NCI-H82 treated with DMSO at 0.1 percent for 48 hours (cell line): Measurements from ENCODE around the gene MIER2.

Source experiments
- DNase-seq: peaks from one replicate; lab custom pipeline; 2025; ENCODE audit not compliant: unreplicated experiment; lab: John Stamatoyannopoulos, UW

Gene MIER2

GRCh38 chr19:379796-380195 is 35.2 kb upstream of the MIER2 start:
- DNase-seq: no peak

DNA sequence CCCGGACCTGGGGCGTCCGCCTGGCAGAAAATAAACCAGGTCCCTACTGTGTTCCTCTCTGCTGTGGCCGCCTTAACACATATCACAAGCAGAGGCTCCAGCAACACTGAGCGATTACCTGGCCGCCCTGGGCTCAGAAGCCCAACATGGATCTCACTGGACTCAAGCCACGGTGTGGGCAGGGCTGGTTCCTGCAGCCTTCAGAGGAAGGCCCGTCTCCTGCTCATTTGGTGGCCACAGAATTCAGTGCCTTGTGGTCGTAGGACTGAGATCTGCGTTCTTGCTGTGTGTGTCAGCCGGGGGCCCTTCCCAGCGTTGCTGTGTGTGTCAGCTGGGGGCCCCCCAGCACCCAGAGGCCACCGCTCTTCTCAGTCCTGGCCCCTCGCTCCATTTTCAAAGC is 34.1 kb upstream of the MIER2 start:
- DNase-seq: no peak

- no peak for DNase-seq
Measured at GRCh38 chr19:377801-378581, 33.4 kb upstream of the MIER2 start.

DNA sequence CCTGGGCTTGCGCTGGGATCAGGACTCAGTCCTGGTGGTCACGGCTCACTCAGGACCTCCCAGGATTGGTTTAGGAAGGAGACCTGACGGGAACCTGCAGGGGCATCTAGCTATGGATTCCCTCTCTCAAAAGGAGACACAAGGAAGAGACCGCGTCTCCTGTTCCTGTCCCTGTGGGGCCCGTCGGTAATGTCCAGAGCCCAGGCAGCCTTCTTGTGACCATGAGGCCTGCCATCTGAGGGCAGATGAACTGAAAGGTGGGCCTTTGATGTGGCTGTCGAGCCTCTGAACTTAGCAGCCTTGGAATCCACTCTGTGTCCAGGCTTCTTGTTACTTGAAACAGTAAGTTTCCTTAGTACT is 31.5 kb upstream of the MIER2 start:
- no peak for DNase-seq

- no peak for DNase-seq
Measured at GRCh38 chr19:375395-376110, 31.0 kb upstream of the MIER2 start.

DNA sequence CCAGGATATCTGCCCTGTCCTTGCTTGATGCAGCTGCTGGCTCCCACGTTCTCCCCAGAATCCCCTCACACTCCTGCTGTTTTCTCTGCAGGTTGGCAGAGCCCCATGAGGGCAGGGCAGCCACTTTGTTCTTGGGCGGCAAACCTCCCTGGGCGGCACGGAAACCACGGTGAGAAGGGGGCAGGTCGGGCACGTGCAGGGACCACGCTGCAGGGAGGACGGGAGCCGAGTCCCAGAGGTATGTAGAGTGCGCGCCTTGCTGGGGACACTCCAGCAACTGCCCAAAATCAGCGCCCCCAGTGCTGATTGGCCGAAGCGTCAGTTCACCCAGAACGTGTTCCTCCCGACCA is 30.3 kb upstream of the MIER2 start:
- DNase-seq: no peak

DNA sequence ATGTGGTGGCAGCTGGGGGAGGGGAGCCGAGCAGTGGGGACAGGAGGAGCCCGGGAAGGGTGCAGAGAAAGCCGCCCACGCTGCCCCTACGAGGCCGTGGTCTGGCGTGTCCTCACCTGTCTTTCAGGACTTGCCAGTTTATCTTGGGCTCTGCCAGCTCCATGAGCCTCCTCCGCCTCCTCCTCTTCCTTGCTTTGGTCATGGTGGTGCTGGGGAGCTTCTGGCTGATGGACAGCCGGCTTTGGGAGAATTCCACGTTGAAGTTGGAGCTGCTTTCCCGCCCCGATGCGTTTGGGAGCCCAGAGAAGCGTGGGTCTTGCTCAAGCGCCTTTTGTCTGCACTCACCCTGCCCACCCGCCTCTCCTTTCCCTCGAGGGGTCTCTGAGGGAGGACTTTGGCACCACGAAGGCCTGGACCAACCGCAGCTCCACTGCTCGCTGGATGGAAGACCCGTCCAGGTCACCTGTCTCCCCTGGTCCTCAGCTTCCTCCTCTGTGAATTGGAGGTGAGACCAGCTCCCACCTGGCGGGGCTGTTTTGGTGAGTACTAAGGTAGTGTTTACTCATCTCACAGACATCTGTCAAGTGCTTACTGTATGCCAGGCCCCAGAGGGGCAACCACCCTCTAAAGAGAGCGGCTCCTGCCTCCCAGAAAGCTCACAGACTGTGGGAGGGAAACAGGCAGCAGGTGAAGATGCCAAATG is 29.7 kb upstream of the MIER2 start:
- no peak for DNase-seq

GRCh38 chr19:373391-374182 is 29.0 kb upstream of the MIER2 start:
- DNase-seq: no peak

DNA sequence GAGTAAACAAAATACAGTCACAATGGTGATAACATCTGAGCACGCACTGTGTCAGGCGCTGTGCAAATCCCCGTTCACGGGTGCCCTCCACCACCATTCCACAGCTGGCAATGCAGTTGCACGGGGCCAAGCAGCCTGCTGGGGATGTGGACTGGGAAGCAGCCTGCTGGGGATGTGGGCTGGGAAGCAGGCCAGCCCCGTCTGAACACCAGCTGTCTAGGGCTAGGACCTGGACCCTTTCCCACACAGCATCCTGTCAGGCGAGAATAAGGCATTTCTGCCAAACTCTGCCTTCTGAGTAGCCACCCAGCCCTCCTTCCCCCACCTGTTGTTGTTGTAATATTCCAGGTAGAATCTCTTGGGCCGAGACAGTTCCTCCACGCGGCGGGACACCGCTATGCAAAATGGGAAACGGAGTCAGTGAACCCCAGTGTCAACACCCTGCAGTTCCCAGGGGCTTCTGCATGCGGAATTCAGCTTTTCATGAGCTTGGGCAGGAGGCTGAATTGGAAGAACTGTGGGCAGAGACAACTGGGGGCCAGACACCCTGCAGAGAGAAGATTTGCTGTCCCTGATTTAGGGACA is 27.8 kb upstream of the MIER2 start:
- DNase-seq: no peak

DNA sequence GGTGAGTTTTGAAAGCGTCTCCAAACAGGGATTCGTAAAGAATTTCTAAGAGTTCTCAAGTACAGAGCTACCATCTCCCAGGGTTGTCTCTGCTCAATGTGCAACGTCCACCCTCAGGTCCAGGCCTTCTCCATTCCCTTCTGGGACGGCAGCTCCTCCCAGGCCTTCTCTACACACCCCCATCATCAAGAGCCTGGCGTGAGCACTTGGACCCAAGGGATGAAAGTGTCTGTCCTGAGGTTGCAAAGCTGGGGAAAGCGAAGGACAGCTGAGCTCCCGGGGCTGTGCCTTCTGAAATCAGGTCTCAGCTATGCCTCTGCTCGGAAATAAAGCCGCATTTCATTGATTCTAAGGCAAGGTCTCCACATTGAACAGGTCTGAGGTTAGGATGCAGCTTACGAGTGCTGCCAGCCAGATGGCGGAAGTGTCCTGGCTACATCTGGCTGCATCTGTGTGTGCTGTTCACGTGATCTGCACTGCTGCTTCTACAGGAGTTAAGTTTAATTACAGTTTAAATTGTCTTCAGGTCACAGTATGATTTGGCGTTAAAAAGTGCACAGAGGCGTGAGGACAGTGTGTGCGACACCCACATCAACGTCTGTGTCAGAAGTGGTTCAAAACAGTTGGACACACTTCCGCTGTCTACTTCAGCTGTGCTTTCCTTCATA is 27.0 kb upstream of the MIER2 start:
- DNase-seq: no peak

DNA sequence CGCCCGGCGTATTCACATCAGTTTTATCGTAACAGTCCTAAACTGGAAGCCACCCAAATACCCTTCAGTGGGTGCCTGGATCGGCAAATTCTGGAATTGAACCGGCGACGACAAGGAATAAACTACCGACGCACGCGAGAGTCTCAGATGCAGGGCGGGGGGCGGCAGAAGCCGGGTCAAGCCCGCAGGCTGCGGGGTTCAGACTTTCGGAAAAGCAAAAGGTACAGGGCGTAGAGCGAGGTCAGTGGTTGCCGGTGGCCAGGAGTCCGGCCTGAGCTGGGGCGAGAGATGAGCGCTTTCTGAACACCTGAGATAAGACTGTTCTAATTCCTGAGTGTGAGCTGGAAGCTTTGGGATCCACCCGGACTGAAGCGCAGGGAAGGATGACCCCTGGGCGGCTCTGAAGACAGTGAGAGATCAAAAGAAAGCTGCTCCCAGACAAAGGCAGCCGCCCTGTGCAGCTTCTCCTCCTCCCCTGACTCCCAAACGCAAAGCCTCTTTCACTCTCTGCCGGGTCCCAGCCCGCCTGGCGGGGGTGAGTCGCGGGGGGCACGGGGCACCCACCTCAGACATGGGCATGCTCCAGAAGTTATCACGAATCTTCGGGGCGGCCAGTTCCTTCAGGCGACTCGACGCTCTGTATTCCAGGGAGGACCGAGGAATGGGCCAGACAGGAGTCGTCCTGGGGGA is 26.2 kb upstream of the MIER2 start:
- no peak for DNase-seq

DNA sequence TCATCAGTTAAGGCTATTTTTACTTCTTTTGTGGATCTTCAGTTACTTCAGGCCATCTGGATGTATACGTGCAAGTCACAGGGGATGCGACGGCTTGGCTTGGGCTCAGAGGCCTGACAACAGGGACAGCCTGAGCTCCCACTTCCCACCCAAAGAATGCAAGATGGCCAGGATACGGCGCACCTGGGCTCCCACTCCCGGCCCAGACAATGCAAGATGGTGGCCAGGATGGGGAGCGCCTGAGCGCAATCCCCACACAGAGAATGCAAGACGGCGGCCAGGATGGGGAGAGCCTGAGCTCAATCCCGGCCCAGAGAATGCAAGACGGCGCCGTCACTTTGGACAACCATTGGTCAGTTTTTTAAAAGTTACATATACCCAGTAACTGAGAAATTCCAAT is 25.3 kb upstream of the MIER2 start:
- DNase-seq: no peak

DNA sequence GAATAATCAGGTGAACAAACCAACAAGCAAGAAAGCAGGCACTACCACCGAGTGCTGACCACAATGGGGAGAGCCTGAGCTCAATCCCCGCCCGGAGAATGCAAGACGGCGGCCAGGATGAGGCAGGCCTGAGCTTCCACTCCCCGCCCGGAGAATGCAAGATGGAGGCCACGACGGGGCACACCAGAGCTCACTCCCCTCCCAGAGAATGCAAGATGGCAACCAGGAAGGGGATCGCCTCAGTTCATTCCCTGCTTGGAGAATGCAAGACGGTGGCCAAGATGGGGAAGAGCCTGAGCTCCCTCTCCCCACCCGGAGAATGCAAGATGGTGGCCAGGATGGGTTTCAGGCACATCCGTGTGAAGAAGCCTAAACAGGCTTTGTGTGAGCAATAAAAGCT is 24.7 kb upstream of the MIER2 start:
- no peak for DNase-seq

DNA sequence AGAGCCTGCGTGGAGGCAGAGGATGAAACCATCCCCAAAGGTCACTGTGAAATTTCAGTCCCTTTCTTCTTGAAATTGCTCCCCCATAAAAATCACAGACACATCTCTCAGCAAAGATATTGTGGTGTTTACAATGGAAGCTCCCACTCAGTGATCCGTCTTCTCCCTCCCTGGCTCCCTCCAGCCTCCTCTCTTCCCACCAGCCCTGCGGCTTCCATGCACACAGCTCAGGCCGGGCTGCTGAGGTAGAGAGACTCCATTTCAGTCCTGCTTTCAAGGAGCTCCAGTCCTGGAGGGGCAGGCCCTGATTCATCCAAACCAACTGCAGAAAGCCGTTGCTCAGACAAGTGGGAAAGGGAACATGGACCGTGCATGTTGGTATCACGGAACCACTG is 24.0 kb upstream of the MIER2 start:
- DNase-seq: no peak

DNA sequence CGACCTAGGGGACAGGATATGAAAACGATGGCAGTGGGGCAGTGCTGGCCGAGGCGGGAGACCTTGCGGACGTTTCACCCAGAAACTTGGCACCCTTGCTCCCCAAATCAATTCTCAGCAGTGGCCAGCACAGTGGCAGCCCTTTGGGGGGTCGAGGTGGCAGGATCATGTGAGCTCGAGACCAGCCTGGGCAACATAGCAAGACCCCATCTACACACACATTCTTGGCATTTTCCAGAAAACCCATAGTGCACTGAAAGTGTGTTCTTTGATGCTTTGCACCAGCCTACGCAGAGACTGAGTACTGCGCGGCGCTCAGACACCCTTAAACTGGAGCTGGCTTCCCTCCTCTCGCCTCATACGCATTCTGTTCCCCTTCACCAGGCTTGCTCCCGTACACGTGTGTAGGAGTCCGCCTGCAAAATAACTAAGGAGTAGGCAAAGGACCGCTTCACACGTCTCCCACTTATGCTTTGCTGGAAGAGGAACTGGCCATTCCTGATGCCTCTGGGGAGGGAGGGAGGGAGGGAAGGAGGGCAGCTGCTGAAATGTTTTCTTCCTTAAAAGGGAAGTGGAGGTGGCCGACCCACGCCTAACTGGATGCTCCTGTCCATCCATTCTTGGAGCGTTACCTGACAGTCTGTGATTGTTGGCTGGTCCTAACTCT is 23.5 kb upstream of the MIER2 start:
- DNase-seq: no peak

DNA sequence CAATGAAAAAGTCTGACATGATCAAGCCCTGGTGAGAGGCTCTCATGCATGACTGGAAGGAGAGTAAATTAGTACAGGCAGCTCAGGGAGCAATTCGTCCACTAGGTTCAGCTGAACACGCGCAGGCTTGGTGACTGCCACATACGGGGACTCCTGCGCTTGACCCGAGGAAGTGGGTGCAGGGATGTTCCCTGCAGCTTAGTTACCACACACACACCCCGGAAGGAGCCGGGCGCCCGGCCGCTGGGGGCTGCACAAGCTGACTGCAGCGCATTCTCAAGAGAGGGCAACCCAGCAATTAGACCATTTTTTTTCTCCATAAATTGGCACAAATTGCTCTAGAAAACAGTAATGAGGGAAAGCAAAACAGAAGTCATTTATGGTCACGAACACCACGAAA is 23.0 kb upstream of the MIER2 start:
- no peak for DNase-seq

GRCh38 chr19:366951-367350 is 22.4 kb upstream of the MIER2 start:
- DNase-seq: no peak

DNA sequence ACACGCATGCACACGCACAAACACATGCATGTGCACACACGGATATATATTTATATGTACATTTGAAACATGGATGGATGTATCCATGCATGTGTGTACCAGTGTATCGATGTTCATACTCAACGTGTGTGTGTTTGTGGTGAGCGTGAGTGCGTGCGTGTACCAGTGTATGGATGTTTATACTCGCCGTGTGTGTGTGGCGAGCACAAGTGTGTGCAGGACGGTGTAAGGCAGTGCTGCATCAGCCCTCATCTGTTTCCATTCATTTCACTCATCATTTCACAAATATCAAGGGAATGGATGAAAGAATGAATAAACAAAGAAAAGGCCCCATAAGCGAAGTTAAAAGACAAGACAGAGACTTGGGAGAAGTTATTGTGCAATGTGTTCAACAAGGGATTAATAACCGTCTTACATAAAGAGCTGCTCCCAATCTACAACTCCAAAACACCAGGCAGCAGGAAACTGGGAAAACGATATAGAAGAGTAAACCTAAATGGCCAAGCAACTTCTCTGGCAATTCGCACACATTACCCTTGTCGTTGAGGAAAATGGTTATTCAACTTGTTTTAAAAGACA is 21.7 kb upstream of the MIER2 start:
- no peak for DNase-seq
